Measurements from ENCODE around the gene TCP1.

GRCh38 chr6:159766906-159767305, 22.5 kb downstream of the TCP1 start:
- TF ChIP-seq CTCF (IDR thresholded peaks at IDR 0.05) (no peak), POLR2A (IDR thresholded peaks at IDR 0.05) (no peak)
